NCI-H2081 treated with DMSO at 0.1 percent for 48 hours (cell line): ENCODE results near the gene KCNE4.

Experiments used
- DNase-seq: peaks from one replicate; lab custom pipeline; 2025; lab: John Stamatoyannopoulos, UW

Gene KCNE4

GRCh38 chr2:223086370-223086981 lies 34.5 kb downstream of the KCNE4 start:
- DNase-seq = no peak

GRCh38 chr2:223087466-223087865 lies 35.5 kb downstream of the KCNE4 start:
- DNase-seq = no peak

DNA sequence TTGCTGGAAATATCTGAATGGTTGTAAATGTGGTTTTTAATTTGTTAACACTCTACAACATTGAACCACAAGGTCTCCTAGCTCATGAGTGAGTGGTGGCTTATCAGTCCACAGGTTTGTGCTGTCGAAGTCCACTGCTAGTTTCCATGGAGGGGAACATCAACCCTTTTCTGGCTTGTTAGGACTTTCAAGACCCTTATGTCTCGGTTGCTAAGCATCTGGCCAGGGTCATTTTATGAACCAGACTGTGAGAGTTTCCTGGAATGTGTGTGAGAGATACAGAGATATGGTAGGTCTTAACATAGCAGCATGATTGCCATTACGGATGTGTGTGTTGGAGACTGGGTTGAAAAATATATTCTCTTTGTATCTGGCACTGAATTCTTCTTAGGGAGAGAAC lies 36.9 kb downstream of the KCNE4 start:
- no peak for DNase-seq

- no peak for DNase-seq
Measured at GRCh38 chr2:223090039-223090438, 38.0 kb downstream of the KCNE4 start.

- no peak for DNase-seq
Measured at GRCh38 chr2:223090540-223091235, 38.7 kb downstream of the KCNE4 start.

- no peak for DNase-seq
Measured at GRCh38 chr2:223092667-223093066, 40.7 kb downstream of the KCNE4 start.

GRCh38 chr2:223093436-223094241 lies 41.6 kb downstream of the KCNE4 start:
- DNase-seq = no peak

DNA sequence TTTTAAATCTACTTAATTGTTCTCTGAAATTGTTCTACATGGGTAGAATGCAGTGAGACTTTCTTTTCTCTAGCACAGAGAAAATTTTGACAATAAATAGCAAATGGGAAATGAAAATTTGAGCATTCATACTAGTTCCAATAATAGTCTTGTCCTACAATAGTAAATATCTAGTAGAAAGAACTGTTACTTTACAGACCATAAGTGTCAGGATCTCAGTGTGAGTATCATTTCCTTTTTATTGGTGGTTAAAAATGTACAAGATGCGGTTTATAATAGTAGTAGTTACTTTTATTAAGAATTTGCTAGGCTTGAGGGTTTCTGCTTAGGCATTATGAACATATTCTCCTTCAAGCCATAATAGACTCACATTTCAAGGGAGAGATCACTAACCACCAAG lies 43.2 kb downstream of the KCNE4 start:
- DNase-seq = no peak

DNA sequence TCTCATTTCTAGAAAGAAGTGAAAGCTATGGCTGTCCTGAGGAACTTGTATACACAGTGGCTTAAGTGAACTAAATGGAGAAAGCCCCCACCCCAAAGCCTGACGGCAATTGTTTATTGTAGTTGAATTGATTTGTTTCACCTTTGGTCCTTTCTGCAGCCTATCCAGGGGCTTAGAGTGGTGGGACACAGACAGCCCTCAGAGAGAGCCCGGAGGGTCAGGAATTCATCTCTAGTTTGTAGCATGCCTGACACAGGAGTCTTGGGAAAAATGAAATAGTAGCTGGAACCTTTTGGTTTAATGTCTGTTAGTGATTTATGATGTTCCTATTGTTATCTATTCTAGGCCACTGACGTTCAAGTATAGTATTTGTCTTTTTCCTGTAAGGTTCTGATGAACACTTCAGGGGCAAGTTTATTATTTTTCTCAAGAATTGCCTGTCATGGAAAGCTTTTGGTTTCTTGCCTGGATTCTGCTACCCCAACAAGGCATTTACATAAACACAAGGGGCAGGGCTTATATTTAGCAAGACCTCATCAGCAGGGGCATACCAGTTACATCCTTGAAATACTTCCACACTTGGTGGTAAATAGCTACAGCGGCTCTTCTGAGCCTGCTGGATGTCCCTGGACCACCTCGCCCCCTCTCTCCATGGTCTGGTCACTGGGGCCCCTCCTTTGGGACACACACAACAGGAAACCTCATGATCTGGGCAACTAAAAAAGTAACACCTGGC lies 44.4 kb downstream of the KCNE4 start:
- DNase-seq = no peak

GRCh38 chr2:223097888-223098383 lies 45.9 kb downstream of the KCNE4 start:
- no peak for DNase-seq

DNA sequence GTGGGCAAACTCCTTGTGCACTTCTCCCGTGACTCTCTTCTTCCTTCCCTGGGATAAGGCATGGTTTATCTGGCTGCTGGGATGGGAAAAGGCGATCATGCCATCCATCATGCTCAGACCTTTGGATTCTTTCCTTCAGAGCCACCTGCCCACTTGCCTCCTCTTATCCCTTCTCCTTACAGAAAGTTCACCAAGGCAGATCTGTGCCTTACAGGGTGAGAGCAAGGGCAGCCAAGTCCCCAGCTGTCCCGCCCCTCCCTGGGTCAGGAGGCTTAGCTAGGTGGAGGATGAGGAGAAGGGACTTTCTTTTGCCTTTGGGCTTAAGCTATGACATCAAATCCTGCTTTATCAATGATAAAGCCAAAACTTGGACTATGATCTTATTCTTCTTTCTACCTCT lies 47.6 kb downstream of the KCNE4 start:
- DNase-seq = no peak

DNA sequence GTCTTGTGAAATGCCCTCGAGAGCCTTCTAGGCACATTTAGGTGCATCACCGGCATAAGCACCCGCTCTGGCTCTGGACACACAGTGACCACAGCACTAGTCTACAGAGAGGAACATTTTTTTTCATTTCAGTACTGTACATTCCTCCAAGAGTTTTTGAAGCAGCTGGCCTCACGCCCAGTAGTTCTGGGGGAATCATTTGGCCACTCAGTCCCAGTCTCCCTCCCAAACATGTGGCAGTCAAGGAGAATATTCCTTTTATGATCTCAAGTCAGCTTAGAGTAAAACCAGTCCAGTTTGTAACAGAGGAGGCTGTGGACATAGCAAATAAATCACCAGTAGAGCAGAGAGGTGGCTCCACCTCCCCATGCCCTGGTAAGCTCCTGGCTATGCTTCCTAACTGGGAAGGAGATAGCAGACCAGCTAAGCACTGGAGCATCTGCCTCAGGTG lies 48.1 kb downstream of the KCNE4 start:
- DNase-seq = no peak

DNA sequence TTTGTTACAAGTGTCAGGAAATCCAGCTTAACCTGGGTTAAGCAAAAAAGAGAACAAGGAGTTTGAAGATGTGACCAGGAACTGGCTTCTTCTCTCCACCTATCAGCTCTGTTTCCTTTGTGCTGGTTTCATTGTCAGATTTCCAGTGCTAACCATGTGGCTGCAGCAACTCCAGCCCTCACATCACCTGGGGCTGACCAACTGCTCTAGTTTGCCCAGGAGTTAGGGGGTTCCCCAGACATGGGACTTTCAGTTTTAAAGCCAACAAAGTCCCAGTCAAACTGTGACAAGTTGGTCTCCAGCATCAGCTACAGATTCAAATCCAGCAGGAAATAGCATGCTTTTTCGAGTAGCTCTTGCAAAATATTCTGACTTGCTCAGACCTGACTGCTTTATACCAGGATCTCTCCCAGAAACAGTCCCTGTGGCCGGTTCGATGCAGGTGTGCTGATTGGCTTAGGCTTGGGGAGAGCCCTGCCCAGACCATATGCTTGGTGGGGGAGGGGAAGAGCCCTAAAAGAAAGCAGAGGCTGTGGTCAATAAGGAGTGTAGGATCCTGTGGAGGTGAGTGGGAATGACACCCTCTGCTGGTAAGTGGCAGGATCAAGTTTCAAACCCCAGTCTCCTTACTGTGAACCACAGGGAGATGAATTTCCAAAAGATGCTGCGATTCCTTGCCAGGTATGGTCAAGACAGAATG lies 49.5 kb downstream of the KCNE4 start:
- DNase-seq = no peak

GRCh38 chr2:223102040-223102400 lies 50.0 kb downstream of the KCNE4 start:
- DNase-seq = no peak

GRCh38 chr2:223102450-223102849 lies 50.5 kb downstream of the KCNE4 start:
- no peak for DNase-seq

GRCh38 chr2:223104336-223105132 lies 52.5 kb downstream of the KCNE4 start:
- DNase-seq = no peak
